ENCODE measurements around the gene IL1B.

DNA sequence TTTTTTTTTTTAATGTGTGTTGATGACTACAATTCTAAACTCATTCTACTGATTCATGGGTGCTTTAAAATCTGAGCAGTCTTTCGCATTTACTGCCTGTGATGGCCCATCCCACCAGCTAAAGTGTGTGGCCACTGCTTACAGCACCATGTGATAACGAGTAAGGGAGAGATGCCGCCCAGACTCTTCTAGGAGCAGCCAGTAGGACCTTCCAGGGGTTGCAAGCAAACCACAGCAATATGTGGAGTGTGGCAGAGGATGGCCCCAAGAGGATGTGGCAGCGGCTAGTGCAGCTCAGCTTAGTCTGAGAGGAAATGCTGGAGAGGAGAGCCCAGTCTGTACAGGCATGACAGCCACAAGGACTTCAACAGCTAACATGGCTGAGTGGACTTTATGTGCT is 14.9 kb downstream of the IL1B start:
- TF ChIP-seq, protein P1, sequence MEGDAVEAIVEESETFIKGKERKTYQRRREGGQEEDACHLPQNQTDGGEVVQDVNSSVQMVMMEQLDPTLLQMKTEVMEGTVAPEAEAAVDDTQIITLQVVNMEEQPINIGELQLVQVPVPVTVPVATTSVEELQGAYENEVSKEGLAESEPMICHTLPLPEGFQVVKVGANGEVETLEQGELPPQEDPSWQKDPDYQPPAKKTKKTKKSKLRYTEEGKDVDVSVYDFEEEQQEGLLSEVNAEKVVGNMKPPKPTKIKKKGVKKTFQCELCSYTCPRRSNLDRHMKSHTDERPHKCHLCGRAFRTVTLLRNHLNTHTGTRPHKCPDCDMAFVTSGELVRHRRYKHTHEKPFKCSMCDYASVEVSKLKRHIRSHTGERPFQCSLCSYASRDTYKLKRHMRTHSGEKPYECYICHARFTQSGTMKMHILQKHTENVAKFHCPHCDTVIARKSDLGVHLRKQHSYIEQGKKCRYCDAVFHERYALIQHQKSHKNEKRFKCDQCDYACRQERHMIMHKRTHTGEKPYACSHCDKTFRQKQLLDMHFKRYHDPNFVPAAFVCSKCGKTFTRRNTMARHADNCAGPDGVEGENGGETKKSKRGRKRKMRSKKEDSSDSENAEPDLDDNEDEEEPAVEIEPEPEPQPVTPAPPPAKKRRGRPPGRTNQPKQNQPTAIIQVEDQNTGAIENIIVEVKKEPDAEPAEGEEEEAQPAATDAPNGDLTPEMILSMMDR (IDR thresholded peaks at IDR 0.05) = no peak
- TF ChIP-seq POLR2AphosphoS5 (IDR thresholded peaks at IDR 0.05) = no peak
- TF ChIP-seq POLR2A (IDR thresholded peaks at IDR 0.05) = no peak
- no peak for TF ChIP-seq EP300 (IDR thresholded peaks at IDR 0.05)
